Measurements from ENCODE around the gene DSC2. TPM values are rescaled to one million over a fixed set of nuclear protein-coding genes. Genes with fewer than 3 reads are reported as not detected.
A peak's percentile ranks its signal among the peaks of the same experiment; 100 is the strongest.
"Not testable (repeated sequence)": the region's sequence is repeated elsewhere in the genome, so short reads cannot be mapped to it uniquely, and the experiment has no call there.

Gene DSC2
- 22.9 and 25.7 TPM in 2 replicates for total RNA-seq (2014; rRNA removed; shearing (Covaris generic))

GRCh38 chr18:31102025-31102684 is at the start of gene DSC2:
DSC2 (minus strand) TSS chr18:31102421; CDS start chr18:31101971, 450 bp downstream.
- no peaks in the 10 kb centered on the region for H3K27me3 ChIP-seq (ENCODE audit: control insufficient read depth, insufficient read depth, low read length)
- H3K4me3 ChIP-seq (ENCODE audit: insufficient read depth, low read depth, low read length), result peak within 1 kb of the TSS; percentile 74
- peak; percentile 76 for DNase-seq
- no peaks in the 10 kb centered on the region for H3K36me3 ChIP-seq (replicated peaks; ENCODE audit: control insufficient read depth, insufficient read depth, low read length)

GRCh38 chr18:31149351-31149750 is 47.1 kb upstream of the DSC2 start:
- no peak overlapping the region for H3K4me3 ChIP-seq (ENCODE audit: insufficient read depth, low read depth, low read length)
- no peak for DNase-seq
- no peaks in the 10 kb centered on the region for H3K27me3 ChIP-seq (ENCODE audit: control insufficient read depth, insufficient read depth, low read length)
- H3K36me3 ChIP-seq (replicated peaks; ENCODE audit: control insufficient read depth, insufficient read depth, low read length), result no peaks in the 10 kb centered on the region

GRCh38 chr18:31148600-31148999 is 46.4 kb upstream of the DSC2 start:
- DNase-seq, result no peak
- Histone ChIP-seq H3K36me3 (replicated peaks; ENCODE audit: control insufficient read depth, insufficient read depth, low read length) (no peaks in the 10 kb centered on the region), H3K27me3 (ENCODE audit: control insufficient read depth, insufficient read depth, low read length) (no peaks in the 10 kb centered on the region), H3K4me3 (ENCODE audit: insufficient read depth, low read depth, low read length) (no peak overlapping the region)

GRCh38 chr18:31146809-31147208 is 44.6 kb upstream of the DSC2 start:
- Histone ChIP-seq H3K36me3 (replicated peaks; ENCODE audit: control insufficient read depth, insufficient read depth, low read length) (no peaks in the 10 kb centered on the region), H3K27me3 (ENCODE audit: control insufficient read depth, insufficient read depth, low read length) (no peaks in the 10 kb centered on the region), H3K4me3 (ENCODE audit: insufficient read depth, low read depth, low read length) (no peak overlapping the region)
- no peak for DNase-seq

GRCh38 chr18:31143025-31143424 is 40.8 kb upstream of the DSC2 start:
- no peak for DNase-seq
- Histone ChIP-seq H3K36me3 (replicated peaks; ENCODE audit: control insufficient read depth, insufficient read depth, low read length) (no peaks in the 10 kb centered on the region), H3K4me3 (ENCODE audit: insufficient read depth, low read depth, low read length) (no peak overlapping the region), H3K27me3 (ENCODE audit: control insufficient read depth, insufficient read depth, low read length) (no peaks in the 10 kb centered on the region)

GRCh38 chr18:31138709-31139108 is 36.5 kb upstream of the DSC2 start:
- DNase-seq, result no peak
- no peaks in the 10 kb centered on the region for H3K27me3 ChIP-seq (ENCODE audit: control insufficient read depth, insufficient read depth, low read length)

GRCh38 chr18:31134988-31135529 is 32.8 kb upstream of the DSC2 start:
- no peaks in the 10 kb centered on the region for H3K36me3 ChIP-seq (replicated peaks; ENCODE audit: control insufficient read depth, insufficient read depth, low read length)
- DNase-seq, result no peak
- H3K4me3 ChIP-seq (ENCODE audit: insufficient read depth, low read depth, low read length), result no peak overlapping the region
- H3K27me3 ChIP-seq (ENCODE audit: control insufficient read depth, insufficient read depth, low read length), result no peaks in the 10 kb centered on the region

More at GRCh38 chr18:31138709-31139108, 36.5 kb upstream of the DSC2 start:
- Histone ChIP-seq H3K36me3 (replicated peaks; ENCODE audit: control insufficient read depth, insufficient read depth, low read length) (no peaks in the 10 kb centered on the region), H3K4me3 (ENCODE audit: insufficient read depth, low read depth, low read length) (no peak overlapping the region)

GRCh38 chr18:31129398-31130115 is 27.3 kb upstream of the DSC2 start:
- no peak for DNase-seq
- Histone ChIP-seq H3K4me3 (ENCODE audit: insufficient read depth, low read depth, low read length) (no peak overlapping the region), H3K36me3 (replicated peaks; ENCODE audit: control insufficient read depth, insufficient read depth, low read length) (no peaks in the 10 kb centered on the region), H3K27me3 (ENCODE audit: control insufficient read depth, insufficient read depth, low read length) (no peaks in the 10 kb centered on the region)

GRCh38 chr18:31125878-31126277 is 23.7 kb upstream of the DSC2 start:
- Histone ChIP-seq H3K4me3 (ENCODE audit: insufficient read depth, low read depth, low read length) (no peak overlapping the region), H3K27me3 (ENCODE audit: control insufficient read depth, insufficient read depth, low read length) (no peaks in the 10 kb centered on the region), H3K36me3 (replicated peaks; ENCODE audit: control insufficient read depth, insufficient read depth, low read length) (no peaks in the 10 kb centered on the region)
- DNase-seq, result no peak

GRCh38 chr18:31123125-31123524 is 20.9 kb upstream of the DSC2 start:
- DNase-seq; H3K4me3 ChIP-seq (ENCODE audit: insufficient read depth, low read depth, low read length); H3K27me3 ChIP-seq (ENCODE audit: control insufficient read depth, insufficient read depth, low read length); H3K36me3 ChIP-seq (replicated peaks; ENCODE audit: control insufficient read depth, insufficient read depth, low read length): not testable (repeated sequence)

GRCh38 chr18:31120594-31120993 is 18.4 kb upstream of the DSC2 start:
- H3K27me3 ChIP-seq (ENCODE audit: control insufficient read depth, insufficient read depth, low read length), result no peaks in the 10 kb centered on the region
- H3K4me3 ChIP-seq (ENCODE audit: insufficient read depth, low read depth, low read length), result no peak overlapping the region
- DNase-seq, result no peak
- H3K36me3 ChIP-seq (replicated peaks; ENCODE audit: control insufficient read depth, insufficient read depth, low read length), result no peaks in the 10 kb centered on the region

- Histone ChIP-seq H3K27me3 (ENCODE audit: control insufficient read depth, insufficient read depth, low read length) (no peaks in the 10 kb centered on the region), H3K36me3 (replicated peaks; ENCODE audit: control insufficient read depth, insufficient read depth, low read length) (no peaks in the 10 kb centered on the region), H3K4me3 (ENCODE audit: insufficient read depth, low read depth, low read length) (no peak overlapping the region)
- DNase-seq, result no peak
Measured at GRCh38 chr18:31116853-31117595, 14.8 kb upstream of the DSC2 start.

- Histone ChIP-seq H3K36me3 (replicated peaks; ENCODE audit: control insufficient read depth, insufficient read depth, low read length) (no peaks in the 10 kb centered on the region), H3K27me3 (ENCODE audit: control insufficient read depth, insufficient read depth, low read length) (no peaks in the 10 kb centered on the region), H3K4me3 (ENCODE audit: insufficient read depth, low read depth, low read length) (no peak overlapping the region)
- no peak for DNase-seq
Measured at GRCh38 chr18:31112804-31113203, 10.6 kb upstream of the DSC2 start.

GRCh38 chr18:31105733-31106132 is 3.5 kb upstream of the DSC2 start:
- H3K4me3 ChIP-seq (ENCODE audit: insufficient read depth, low read depth, low read length), result no peak overlapping the region
- DNase-seq, result no peak
- no peaks in the 10 kb centered on the region for H3K36me3 ChIP-seq (replicated peaks; ENCODE audit: control insufficient read depth, insufficient read depth, low read length)
- no peaks in the 10 kb centered on the region for H3K27me3 ChIP-seq (ENCODE audit: control insufficient read depth, insufficient read depth, low read length)

All from H7 (cell line).